Activated CD4-positive, alpha-beta T cell treated with anti-CD3 and anti-CD28 coated beads for 48 hours (primary cell): Measurements from ENCODE around the gene PHC3.

Source experiments
- DNase-seq: peaks from one replicate; pipeline ENCODE4 v3.0.0-alpha.2; 2020

The PHC3 gene

GRCh38 chr3:170180079-170180907 is 1.2 kb downstream of the PHC3 start:
- DNase-seq: peak; percentile 12

DNA sequence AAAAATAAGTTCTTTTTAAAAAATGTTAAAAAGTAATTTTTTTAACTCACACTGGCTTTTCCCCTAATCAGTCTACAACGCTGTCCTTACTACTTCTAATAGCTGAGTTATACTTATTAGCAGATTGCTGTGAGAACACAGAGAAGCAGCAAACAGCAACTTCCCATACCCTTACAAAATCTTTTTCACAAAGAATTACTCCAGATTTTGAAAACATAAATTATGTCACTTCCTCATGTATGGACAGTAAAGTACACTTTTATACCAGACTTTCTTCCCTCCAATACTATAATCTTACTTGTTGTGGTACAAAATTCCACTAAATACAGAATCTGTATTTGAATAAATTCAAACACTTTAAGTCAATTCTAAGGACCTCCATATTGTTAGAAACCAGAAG is 2.1 kb downstream of the PHC3 start:
- DNase-seq: no peak

- peak; percentile 52 for DNase-seq
Measured at GRCh38 chr3:170178651-170179050, 2.9 kb downstream of the PHC3 start.

DNA sequence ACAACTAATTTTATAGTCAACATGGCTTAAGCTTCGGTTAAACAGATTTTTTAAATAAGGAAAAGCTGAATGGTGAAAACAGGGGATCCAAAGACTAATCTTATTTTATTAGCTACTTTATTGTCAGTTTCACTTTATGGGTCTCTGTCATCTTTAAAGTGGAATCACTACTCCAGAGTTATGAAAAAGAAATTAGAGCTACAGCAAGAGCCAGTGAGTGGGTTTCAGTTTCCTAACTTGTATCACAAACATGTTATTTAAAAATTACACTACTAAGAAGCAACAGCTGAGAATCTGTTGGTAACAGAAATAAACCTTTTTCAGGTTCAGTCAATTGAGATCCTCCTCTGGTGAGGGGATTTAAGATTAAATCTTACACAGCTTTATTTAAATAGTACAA is 10.0 kb downstream of the PHC3 start:
- DNase-seq: no peak

DNA sequence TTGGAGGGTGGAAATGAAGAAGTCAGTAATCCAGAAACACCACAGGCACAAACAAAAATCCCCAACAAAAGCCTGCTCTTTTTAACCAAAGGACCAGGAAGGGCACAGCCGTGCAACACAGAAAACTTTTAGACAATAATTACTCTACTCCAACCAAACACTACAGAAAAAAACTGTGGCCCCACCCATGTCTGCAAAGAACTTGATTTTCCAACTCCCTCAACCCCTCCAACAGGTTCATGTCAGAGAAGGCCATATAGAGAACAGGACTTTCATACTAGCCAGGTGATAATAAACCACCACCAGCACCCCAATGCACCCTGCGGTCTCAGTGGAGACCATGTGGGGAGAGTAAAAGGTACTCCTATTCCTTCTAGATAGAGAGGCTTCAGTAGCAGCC is 16.8 kb downstream of the PHC3 start:
- DNase-seq: no peak

GRCh38 chr3:170163956-170164645 is 17.4 kb downstream of the PHC3 start:
- DNase-seq: no peak

DNA sequence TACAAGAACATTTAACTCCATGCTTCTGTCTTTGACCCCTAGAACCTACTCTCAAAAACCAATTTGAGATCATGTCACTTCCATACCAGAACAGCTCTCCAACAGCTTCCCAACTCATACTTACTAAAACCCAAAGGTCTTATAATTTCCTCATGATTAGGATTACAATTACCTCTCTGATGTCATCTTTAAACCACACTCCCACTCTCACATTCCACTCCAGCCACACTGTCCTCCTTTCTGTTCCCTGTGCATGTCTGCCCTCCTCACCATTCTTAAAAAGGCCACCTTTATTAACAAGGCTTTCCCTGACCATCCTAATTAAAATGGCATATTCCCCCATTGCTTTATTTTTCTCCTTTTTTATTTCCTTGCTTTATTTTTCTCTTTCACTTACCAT is 18.9 kb downstream of the PHC3 start:
- no peak for DNase-seq

GRCh38 chr3:170162052-170162451 is 19.5 kb downstream of the PHC3 start:
- no peak for DNase-seq

GRCh38 chr3:170159933-170160332 is 21.6 kb downstream of the PHC3 start:
- no peak for DNase-seq

DNA sequence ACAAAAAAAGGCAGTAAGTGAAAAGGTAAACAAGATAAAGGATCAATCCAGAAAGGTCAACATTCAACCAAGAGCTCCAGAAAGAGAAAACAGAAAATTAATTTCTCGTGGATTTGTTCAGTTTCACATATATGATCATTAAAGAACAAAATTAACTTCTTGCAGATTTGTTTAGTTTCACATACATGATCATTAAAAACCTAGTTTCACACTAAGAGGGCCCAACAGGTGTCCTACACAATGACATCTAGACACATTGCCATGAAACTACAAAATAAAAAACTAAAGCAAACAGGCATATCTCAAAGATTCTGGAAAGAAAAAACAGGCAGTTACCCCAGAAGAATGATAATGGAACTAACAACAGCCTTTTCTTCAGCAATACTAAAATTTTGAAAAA is 22.1 kb downstream of the PHC3 start:
- no peak for DNase-seq

GRCh38 chr3:170155604-170156003 is 25.9 kb downstream of the PHC3 start:
- no peak for DNase-seq

- DNase-seq: no peak
Measured at GRCh38 chr3:170154569-170155143, 26.9 kb downstream of the PHC3 start.

GRCh38 chr3:170154084-170154483 is 27.4 kb downstream of the PHC3 start:
- no peak for DNase-seq

DNA sequence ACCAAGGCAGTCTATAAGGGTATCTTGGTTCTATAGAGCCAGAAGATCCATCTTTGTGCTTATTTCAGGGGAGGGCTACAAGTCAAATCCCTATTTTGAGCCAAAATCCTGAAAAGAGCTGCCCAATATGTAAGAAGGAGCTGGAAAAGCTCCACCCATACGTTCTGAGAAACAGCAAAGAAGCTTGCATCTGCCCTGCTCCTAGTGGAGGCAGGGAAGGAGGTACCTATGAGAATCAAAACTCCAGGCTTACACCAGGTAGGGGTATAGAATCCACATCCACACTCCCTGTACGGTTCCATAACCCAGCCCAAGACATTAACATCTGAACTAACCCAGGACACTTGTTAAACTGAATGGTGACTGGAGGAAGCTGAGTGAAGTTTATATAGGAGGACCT is 30.0 kb downstream of the PHC3 start:
- no peak for DNase-seq

DNA sequence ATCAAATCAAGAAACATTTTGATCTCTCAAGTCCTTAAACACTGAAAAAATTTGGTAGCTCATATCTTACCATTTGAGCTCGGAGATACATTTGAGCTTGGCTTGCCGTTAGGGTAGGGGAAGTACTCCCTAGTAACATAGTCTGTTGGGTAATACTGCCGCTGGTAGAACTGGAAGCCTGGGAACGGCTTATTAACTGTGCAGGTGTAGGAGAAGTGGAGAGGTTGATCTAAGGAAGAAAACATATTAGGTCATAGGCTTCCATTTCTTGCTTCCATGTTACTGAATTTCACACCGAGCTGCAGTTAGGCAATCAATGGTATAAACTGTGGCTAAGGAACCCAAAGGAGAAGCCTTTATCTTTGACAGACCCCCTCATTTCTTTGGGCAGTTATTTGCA is 32.5 kb downstream of the PHC3 start:
- no peak for DNase-seq

- no peak for DNase-seq
Measured at GRCh38 chr3:170145278-170145677, 36.3 kb downstream of the PHC3 start.

GRCh38 chr3:170144437-170144843 is 37.1 kb downstream of the PHC3 start:
- DNase-seq: no peak

DNA sequence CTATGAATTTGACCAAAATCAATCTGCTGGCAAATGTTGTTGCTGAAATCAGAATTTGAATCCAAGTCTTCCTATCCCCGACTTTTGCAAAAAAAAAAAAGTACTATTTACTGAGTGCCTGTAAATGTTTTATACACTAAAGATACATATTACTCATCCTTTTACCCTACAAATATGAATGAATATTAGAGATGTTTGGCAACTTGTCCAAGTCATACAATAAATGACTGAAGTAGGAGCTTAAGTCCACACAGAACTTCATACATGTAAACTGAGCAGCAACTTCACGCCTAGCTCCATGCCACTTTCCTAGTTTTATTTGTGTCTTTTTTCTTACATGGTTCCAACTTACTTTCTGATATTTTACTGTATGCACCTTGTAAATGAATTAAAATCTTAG is 39.2 kb downstream of the PHC3 start:
- DNase-seq: no peak

- DNase-seq: no peak
Measured at GRCh38 chr3:170137986-170138385, 43.5 kb downstream of the PHC3 start.

- peak; percentile 46 for DNase-seq
Measured at GRCh38 chr3:170132335-170132734, 49.2 kb downstream of the PHC3 start.

DNA sequence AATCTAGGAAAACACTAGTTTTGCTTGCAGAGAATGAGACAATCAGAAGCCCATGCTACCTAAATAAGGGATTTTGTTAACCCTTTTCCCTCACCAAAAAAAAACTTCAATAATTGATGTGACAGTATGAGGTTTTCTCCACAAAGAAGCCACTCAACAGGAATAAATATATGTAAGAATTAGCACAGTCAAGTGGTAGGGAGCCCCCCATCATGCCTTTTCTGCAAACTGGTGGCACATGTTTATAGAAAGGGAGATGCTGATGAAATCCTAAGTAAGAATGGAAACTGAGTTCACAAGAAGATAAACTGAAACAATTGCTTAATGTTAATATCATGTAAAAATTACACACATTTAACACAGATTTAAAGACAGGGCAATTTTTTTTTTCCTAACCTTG is 51.0 kb downstream of the PHC3 start:
- no peak for DNase-seq

- peak; percentile 32 for DNase-seq
Measured at GRCh38 chr3:170128977-170129431, 52.5 kb downstream of the PHC3 start.

GRCh38 chr3:170128259-170128976 is 53.1 kb downstream of the PHC3 start:
- DNase-seq: no peak
